GM18508 (cell line): Measurements from ENCODE around the gene MORN2.
"Not testable (repeated sequence)": the region's sequence is repeated elsewhere in the genome, so short reads cannot be mapped to it uniquely, and the experiment has no call there.

Experiments
- ATAC-seq: cut with Tn5 transposase; IDR thresholded peaks from one replicate; pipeline ENCODE4 v1.9.1; 2021; ENCODE audit warnings: moderate number of reproducible peaks; ENCODE audit not compliant: insufficient read depth, unreplicated experiment

Gene MORN2

DNA sequence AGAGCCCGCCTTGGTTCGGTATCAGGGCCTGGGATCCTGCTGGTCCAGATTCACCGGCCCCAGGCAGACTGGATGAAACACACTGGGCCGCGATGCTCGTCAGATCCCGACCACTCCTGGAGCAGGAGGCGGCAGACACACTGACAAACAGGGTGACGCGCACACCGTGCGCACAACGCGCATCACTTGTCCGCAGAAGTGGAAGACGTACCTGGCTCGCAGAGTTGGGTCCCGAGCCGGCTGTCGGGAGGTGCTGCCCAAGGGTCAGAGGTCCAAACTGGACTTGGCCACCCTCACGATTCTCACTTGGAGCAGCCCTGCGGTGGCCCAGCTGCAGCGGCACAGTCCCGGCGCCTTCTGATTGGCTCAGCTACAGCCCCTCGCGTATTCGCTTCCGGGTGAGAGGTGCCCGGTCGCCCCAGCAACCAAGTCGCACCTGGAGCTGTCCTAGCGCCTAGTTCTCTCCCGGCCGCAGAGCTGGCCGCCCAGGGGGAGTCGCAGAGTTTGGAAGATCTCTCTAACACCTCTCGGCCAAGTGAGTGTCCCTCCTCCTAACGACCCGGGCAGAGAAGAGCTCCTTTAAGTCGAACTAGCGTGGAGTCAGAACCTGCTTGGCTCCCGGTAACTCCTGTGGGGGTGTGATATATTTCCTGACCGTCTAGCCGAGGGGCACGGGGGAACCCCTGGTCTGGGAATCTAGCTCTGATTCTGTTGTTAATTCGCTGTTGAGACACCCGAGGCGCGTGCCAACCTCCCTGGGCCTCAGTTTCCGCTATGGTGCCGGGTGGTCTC is at the start of gene MORN2, which contains the start of gene DHX57:
MORN2 (plus strand) TSS at position 401 of the 792 bp plus-strand sequence.
DHX57 (minus strand) TSS at position 359 of the 792 bp plus-strand sequence. CDS start 7,529 bp downstream, outside the sequence.
- ATAC-seq: peak; percentile 97

DNA sequence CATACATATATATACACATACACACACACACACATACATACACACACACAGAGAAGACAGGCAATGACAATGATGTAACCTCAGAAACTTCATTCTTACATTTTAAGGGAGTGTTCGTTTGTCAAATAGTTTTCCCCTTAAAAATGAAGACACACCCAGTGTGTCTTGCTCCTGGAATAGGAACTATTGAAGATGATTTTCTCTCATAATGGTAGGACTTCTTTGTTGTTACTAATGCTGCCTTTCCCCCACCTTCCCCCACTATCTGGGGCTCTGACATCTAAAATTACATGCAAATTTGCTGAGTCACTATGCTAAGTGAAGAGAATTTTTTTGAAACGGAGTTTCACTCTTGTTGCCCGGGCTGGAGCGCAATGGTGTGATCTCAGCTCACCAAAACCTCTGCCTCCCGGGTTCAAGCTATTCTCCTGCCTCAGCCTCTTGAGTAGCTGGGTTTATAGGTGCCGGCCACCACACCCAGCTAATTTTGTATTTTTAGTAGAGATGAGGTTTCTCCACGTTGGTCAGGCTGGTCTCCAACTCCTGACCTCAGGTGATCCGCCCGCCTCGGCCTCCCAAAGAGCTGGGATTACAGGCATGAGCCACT is 48.1 kb upstream of the MORN2 start:
- not testable (repeated sequence) for ATAC-seq

DNA sequence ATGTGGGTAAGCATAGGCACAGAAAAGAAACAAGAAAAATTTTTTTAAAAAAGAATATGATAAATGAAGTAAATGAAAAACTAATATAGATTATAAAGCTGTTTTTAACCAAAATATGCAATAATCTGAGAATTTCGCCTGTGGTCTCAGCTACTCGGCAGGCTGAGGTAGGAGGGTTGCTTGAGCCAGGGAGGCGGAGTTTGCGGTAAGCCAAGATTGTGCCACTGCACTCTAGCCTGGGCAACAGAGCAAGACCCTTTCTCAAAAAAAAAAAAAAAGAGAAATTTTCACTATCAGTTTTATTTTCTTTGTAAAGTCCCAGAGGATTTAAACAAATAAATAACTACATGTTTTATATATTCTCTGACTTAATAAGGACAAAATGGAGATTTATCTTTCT is 47.3 kb upstream of the MORN2 start:
- ATAC-seq: no peak

DNA sequence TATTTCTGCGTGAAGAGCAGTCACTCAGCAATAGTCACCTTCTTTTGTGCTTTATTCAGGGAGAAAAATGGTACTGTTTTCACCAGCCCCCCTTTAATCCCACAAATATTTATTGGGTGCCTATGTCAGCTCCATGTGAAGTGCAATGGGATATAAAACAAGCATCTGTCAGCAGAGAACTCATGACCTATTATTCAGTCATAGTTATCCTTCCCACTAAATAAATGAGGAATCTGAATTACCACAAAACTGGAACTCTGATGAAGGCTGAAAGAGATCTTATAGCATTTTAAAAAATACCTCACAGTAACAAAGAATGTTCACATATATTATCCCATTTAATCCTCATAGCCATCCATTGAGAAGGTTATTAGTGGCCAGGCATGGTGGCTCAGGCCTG is 45.8 kb upstream of the MORN2 start:
- ATAC-seq: no peak

DNA sequence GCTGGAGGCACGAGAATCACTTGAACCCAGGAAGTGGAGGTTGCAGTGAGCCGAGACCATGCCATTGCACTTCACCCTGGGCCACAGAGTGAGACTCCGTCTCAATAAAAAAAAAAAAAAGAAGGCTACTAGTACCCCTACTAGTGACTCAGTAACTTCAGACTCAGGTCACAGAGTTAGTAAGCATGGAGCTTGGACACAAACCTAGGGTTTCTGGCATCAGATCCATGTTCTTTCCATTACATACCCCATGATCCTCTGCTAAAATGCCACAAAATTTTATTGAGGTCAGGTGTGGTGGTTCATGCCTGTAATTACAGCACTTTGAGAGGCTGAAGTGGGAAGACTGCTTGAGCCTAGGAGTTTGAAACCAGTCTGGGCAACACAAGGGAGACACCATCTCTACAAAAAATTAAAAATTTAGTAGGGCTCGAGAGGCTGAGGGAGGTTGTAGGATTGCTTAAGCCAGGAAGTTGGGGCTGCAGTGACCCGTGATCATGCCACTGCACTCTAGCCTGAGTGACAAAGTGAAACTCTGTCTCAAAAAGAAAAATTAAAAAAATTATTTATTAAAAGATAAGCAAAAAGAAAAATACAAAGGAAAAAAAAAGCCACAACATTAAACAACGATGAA is 45.1 kb upstream of the MORN2 start:
- ATAC-seq: no peak

DNA sequence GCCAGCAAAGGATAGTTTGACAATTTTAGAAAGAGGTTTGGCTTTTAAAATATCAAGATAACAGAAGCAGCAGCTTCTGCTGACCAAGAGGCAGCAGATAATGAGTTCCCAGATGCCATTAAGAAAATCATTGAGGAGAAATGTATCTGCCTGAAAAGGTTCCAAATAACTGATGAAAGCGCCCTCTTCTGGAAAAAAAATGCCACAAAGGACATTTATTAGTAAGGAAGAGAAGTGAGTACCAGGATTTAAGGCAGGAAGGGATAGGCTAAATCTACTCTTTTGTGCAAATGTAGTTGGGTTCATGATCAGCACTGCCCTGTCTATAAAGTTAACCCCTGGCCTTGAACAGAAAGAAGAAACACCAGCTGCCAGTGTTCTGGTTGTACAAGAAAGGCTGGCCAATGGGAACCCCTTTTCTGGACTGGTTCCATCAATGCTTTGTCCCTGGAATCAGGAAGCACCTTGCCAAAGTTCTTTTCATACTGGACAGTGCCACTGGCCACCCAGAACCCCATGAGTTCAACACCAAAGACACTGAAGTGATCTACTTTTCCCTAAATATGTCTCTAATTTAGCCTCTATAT is 40.7 kb upstream of the MORN2 start:
- no peak for ATAC-seq

DNA sequence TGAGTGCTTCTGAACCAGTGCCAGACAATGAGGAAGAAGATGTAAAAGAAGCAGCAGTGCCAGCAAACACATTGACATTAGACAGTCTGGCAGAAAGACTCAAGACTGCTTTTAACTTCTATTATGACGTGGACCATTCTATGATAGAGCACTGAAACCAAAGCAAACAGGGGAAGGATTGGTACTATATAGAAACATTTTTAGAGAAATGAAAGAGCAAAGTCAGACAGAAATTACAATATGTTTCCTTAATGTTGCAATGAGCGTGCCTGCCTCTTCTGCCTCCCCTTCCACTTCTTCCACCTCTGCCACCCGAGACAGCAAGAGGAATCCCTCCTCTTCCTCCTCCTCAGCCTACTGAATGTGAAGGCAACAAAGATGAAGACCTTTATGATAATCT is 39.8 kb upstream of the MORN2 start:
- peak; percentile 94 for ATAC-seq

DNA sequence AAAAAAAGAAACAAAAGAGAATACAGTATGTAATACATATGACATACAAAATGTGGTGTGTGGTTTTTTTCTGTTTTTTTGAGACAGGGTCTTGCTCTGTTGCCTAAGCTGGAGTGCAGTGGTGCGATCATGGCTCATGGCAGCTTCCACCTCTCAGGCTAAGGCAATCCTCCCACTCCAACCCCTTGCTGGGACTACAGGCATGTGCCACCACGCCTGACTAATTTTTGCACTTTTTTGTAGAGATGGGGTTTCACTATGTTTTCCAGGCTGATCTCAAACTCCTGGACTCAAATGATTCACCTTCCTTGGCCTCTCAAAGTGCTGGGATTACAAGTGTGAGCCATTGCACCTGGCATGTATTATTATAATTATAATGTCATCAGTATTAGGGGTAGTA is 39.0 kb upstream of the MORN2 start:
- no peak for ATAC-seq

DNA sequence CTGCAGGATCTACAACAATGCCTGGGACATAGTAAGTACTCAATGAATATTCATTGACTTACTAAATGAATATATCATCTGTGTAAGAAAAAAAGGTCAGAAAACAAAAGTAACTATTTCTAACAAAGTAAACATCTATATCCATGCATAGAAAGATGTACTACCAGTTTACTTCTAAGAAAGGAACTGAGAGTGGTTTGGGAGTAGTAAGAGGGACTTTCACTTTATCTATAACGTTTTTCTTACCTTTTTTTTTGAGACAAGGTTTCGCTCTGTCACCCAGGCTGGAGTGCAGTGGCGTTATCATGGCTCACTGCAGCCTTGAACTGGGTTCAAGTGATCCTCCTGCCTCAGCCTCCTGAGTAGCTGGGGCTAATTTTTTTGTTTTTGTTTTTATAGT is 25.7 kb upstream of the MORN2 start:
- peak; percentile 65 for ATAC-seq

DNA sequence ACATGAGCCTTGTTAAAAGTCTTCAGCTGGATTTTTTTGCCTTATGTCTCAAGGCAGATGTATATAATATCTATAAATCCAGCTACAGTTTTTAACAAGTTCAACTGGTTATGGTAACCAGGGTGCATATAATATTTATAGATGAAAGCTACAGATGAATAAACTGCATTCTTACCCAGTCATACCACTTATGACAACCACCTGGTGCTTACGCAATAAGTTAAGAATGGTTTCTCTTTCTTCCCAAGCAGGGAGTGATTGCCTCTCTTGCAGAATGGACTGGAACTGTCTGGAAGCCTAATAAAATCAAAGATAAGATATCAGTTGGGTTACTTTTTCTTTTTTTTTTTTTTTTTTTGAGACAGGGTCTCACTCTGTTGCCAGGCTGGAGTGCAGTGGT is 19.6 kb upstream of the MORN2 start:
- no peak for ATAC-seq

DNA sequence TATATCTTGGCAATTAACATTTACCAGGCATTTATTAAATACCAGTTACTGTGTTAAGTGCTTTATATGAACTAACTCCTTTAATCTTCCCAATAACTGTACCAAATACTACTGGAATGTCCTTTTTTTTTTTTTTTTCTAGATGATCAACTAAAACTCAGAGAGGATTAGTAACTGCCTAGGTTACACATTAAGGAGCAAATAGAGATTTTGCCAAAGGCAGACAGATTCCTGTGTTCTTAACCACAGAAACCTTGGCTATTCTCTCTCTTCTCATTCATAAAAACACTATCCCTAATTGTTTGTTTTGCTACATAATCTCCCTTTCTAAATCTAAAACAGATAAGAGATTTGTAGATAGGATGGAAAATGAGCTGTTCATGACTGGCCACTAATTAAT is 13.3 kb upstream of the MORN2 start:
- ATAC-seq: no peak

DNA sequence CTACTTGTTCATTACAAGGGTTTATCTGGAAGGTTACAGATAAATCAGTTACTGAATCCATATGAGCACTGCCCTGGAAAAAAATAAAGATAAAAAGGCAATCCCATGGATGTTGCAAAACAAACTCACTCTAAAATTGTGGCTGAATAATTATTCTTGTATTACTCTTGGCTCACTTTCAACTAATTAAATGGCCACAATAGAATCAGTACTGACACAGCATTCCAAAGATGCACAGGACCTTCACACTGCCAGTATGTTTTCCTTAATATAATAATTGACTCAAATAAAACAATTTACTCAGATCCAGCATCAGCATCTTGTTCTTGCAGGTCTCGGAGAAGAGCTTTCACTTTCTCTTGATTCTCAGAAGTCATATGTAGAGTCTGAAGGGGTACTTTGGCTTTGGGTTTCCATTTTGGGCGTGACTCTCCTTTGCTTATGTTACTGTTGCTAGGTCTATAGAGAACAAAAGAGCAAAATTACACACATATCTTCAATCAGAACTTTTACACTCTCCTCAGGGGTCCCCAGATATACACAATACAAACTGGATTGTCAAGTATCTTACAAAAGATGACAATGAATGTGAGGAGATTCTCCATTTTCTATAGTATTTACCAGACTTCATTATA is 12.6 kb upstream of the MORN2 start:
- ATAC-seq: no peak

DNA sequence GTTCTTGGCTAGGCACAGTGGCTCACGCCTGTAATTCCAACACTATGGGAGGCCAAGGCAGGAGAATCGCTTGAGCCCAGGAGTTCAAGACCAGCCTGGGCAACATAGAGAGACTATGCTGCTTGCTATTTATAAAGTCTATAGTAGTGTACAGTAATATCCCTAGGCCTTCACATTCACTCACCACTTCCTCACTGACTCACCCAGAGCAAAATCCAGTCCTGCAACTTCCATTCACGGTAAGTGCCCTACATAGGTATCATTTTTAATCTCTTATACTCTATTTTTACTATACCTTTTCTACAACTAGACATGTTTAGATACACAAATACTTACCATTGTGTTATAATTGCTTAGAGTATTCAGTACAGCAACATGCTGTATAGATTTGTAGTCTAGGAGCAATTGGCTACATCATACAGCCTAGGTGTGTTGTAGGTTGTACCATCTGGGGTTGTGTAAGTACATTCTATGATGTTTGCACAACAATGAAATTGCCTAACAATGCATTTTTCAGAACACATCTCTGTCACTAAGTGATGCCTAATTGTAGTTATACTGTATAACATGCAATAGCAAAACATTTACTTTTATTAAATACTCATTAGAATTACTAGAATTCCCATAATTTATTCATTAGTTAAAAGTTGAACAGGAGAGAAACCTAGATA is 8.9 kb upstream of the MORN2 start:
- ATAC-seq: no peak

DNA sequence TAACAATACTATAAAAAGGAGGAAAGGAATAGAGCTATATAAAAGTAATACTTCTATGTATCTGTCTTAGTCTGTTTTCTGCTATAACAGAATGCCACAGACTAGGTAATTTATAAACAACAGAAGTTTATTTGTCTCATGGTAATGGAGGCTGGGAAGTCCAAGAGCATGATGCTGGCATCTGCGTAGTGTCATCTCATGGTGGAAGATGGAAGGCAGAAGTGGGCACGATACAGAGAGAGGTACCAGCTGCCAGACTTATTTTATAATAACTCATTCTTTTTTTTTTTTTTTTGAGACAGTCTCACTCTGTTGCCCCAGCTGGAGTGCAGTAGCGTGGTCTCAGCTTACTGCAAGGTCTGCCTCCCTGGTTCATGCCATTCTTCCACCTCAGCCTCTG is 4.3 kb upstream of the MORN2 start:
- ATAC-seq: no peak

DNA sequence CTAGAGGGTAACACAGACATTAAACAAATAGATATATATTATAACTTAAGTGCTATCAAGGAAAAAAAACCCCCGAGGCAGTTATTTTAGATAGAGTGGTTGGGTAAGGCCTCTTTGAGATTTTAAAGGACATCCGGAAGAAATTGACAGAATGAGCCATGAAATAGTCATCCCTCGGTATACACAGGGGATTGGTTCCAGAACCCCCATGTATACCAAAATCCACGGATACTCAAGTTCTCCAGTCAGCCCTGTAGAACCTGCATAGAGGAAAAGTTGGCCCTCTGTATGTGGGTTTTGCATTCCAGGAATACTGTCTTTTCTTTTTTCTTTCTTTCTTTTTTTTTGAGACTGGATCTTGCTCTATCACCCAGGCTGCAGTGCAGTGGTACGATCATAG is 2.0 kb upstream of the MORN2 start:
- no peak for ATAC-seq

DNA sequence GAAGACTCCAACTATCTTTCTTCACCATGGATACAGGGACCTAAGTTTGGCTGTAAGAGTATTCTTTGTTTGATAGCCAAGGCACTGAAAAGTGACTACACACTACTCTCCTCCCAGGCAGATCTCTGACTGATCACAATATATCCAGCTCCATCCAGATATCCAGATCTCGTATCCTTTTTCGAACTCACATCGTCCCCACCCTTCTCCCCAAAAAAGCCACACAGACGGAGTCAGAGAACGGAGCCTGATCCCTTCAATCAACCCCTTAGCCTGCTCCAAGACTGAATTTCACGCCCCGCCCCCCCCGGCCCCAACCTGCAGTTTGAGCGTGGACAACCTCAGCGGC is 575 bp upstream of the MORN2 start:
- ATAC-seq: no peak

DNA sequence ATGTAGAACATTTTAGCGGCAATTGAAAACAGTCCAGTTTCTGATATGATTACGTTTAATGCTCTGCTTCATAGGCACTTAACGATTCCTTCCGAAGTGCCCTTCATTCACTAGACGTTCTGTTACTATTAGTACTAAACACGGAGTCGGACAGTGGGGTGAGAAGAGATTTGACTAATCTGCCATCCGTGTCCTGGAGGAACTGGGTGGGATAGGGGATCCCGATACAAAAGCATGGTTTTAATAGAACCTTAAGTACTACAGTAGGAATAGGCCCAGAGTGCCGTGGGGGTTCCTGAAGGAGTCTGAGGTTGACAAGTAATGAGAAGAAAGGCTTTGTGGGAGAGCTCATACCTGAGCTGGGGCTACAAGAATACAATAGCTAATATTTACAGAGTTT is 631 bp downstream of the MORN2 start:
- ATAC-seq: no peak

DNA sequence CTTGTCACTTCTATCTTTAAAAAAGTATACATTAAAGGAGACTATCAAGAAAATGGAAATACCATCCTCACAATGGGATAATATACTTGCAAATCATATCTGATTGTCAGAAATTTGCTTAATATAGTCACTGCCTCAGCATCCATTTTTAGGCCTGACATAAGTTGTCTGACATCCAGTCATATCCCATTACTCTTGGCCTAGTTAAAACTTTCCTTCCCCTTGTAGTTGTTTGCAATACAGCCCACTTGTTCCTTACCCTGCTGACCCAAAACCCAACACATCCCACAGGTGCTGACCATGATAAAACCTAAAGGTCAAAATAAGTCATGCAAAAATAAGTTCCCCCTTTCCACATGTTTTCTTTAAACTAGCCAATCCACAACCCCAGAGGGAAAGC is 10.3 kb downstream of the MORN2 start:
- ATAC-seq: no peak

DNA sequence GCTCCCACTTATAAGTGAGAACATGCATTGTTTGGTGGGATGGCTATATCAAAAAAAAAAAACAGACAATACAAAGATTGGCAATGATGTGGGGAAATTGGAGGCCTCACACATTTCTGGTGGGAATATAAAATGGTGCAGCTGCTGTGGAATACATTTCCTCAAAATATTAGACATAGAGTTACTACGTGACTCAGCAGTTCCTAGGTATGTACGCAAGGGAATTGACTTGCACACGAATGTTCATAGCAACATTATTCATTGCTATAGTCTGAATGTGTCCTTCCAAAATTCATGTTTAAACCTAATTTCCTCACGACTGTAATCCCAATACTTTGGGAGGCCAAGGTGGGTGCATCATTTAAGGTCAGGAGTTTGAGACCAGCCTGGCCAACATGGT is 11.6 kb downstream of the MORN2 start:
- ATAC-seq: no peak

DNA sequence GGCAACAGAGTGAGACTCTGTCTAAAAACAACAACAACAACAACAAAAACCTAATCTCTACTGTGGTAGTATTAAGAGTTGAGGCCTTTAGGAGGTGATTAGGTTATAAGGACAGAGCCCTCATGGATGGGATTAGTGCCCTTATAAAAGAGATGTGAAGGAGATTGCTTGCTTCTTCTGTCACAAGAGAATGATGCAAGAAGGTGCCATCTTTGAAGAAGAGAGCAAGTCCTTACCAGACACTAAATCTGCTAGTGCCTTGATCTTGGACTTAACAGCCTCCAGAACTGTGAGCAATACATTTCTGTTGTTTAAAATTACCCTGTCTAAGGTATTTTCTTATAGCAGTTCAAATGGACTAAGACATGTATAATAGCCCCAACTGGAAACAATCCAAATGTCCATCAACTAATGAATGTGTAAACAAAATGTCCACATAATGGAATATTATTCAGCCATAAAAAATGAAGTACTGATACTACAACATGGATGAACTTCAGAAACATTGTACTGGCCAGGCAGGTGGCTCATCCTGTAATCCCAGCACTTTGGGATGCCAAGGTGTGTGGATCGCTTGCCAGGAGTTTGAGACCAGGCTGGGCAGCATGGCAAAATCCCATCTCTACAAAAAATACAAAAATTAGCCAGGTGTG is 12.3 kb downstream of the MORN2 start:
- ATAC-seq: no peak
